Smooth muscle cell of the coronary artery (primary cell): ENCODE data around the gene BMPR2. TPM values are rescaled to one million over a fixed set of nuclear protein-coding genes. Genes with fewer than 3 reads are reported as not detected.

Experiments used
- total RNA-seq: library from RNA; depleted of rRNA; stranded (reverse); fragments of >200 nt; gene quantifications from 2 replicates; pipeline ENCODE4 v1.2.3, GENCODE V29; 2014; ENCODE audit warnings: low replicate concordance

The BMPR2 gene
- 6.8 and 22.9 TPM in 2 replicates for total RNA-seq

GRCh38 chr2:202375609-202376408, at the start of gene BMPR2:
Gene BMPR2 (plus strand): TSS chr2:202376327. CDS start chr2:202377475, 1,148 bp downstream.

Other genes starting within 250 kb of the BMPR2 start
- gene SUMO1, start 137.7 kb upstream of the BMPR2 start, total RNA-seq = 66.5 and 104 TPM in 2 replicates
- 33.9 and 40.1 TPM in 2 replicates for gene NOP58, start 110.6 kb upstream of the BMPR2 start, total RNA-seq